A549 (cell line): Measurements from ENCODE around the gene TAS2R60. TPM values are rescaled to one million over a fixed set of nuclear protein-coding genes. Genes with fewer than 3 reads are reported as not detected.
"Not testable (repeated sequence)": the region's sequence is repeated elsewhere in the genome, so short reads cannot be mapped to it uniquely, and the experiment has no call there.

Experiments used
- ATAC-seq, 2 experiments: fragments of 200-7000 bp in 1 of 2; fragments of >200 bp in 1 of 2; cut with Nextera tagmentation in 1 of 2; cut with Tn5 transposase in 1 of 2; 3 replicates each; pipeline versions ENCODE4 v1.8.0 to v1.9.1; 2018 to 2020; ENCODE audit warnings: mild to moderate bottlenecking in 1 of 2, moderate library complexity in 1 of 2
- CTCF ChIA-PET: fragments of 300-600 bp; sonication (Branson Sonifier 250); formaldehyde crosslinking; extraction: SDS; loops from one replicate; lab custom pipeline; 2021; ENCODE audit warnings: antibody characterized with exemption, inconsistent platforms; lab: Yijun Ruan, JAX
- POLR2A ChIA-PET: fragments of 350-600 bp; formaldehyde crosslinking; extraction: SDS; loops from one replicate; lab custom pipeline; 2021; ENCODE audit warnings: antibody characterized with exemption, inconsistent platforms; lab: Yijun Ruan, JAX
- DNase-seq, 2 experiments: peaks; one replicate each; pipeline versions ENCODE4 v3.0.0 to v3.0.0-alpha.2; 2011 to 2016; ENCODE audit warnings: low read depth in 1 of 2, low spot score in 1 of 2
- FAIRE-seq: peaks from 2 replicates; lab custom pipeline; 2011; peaks lifted over from hg19 to GRCh38; lab: Jason Lieb, UNC
- H3K27ac ChIP-seq, 2 experiments: fragments of >200 bp; sonication (Bioruptor Twin); formaldehyde crosslinking; 3 replicates each; pipeline ENCODE4 v1.5.1; 2016 to 2017
- H3K4me1 ChIP-seq: fragments of >200 bp; sonication (Bioruptor Twin); formaldehyde crosslinking; 3 replicates; pipeline ENCODE4 v1.6.1; 2016
- H3K4me2 ChIP-seq: fragments of >200 bp; sonication (Bioruptor Twin); formaldehyde crosslinking; 3 replicates; pipeline ENCODE4 v1.6.1; 2016
- H3K4me3 ChIP-seq: fragments of >200 bp; sonication (Bioruptor Twin); formaldehyde crosslinking; 3 replicates; pipeline ENCODE4 v1.5.1; 2016
- H3K9me3 ChIP-seq: fragments of >200 bp; sonication (Bioruptor Twin); formaldehyde crosslinking; 3 replicates; pipeline ENCODE4 v1.6.1; 2016
- ATOH8 ChIP-seq: fragments of 250-450 bp; sonication (Bioruptor Pico); IDR thresholded peaks from 2 replicates; pipeline ENCODE4 v1.5.0; 2020; ENCODE audit warnings: low read depth, mild to moderate bottlenecking, moderate library complexity
- CEBPB ChIP-seq, 2 experiments: fragments of >200 bp in 1 of 2; sonication (Bioruptor Twin) in 1 of 2; formaldehyde crosslinking in 1 of 2; IDR thresholded peaks; 2 replicates each; pipeline ENCODE4 v1.6.1; 2012 to 2016
- E2F6 ChIP-seq: IDR thresholded peaks from 2 replicates; pipeline ENCODE4 v1.6.1; 2012; ENCODE audit warnings: low read depth, borderline replicate concordance
- FOSB ChIP-seq: fragments of 250-450 bp; sonication (Bioruptor Pico); IDR thresholded peaks from 2 replicates; pipeline ENCODE4 v1.5.0; 2020; ENCODE audit warnings: mild to moderate bottlenecking, moderate library complexity
- HES2 ChIP-seq: fragments of >200 bp; sonication (Bioruptor Twin); formaldehyde crosslinking; IDR thresholded peaks from 2 replicates; pipeline ENCODE4 v1.6.1; 2016
- HOXB5 ChIP-seq: fragments of 250-450 bp; sonication (Bioruptor Pico); IDR thresholded peaks from 2 replicates; pipeline ENCODE4 v1.5.0; 2020; ENCODE audit warnings: mild to moderate bottlenecking, moderate library complexity
- JUNB ChIP-seq: fragments of >200 bp; sonication (Bioruptor Twin); formaldehyde crosslinking; IDR thresholded peaks from 2 replicates; pipeline ENCODE4 v1.6.1; 2016
- MAFK ChIP-seq: fragments of 450-650 bp; IDR thresholded peaks from 2 replicates; pipeline ENCODE4 v1.6.1; 2014; ENCODE audit not compliant: partially characterized antibody
- MYC ChIP-seq: IDR thresholded peaks from 2 replicates; pipeline ENCODE4 v1.6.1; 2012; ENCODE audit warnings: mild to moderate bottlenecking, inconsistent platforms, low read length, improper control_type of control experiment, borderline replicate concordance
- SREBF2 ChIP-seq: fragments of 450-650 bp; IDR thresholded peaks from 2 replicates; pipeline ENCODE4 v1.6.1; 2014; ENCODE audit warnings: mild to moderate bottlenecking, moderate library complexity
- USF2 ChIP-seq: fragments of 450-650 bp; IDR thresholded peaks from 2 replicates; pipeline ENCODE4 v1.6.1; 2014; ENCODE audit warnings: antibody characterized with exemption
- ZC3H11A ChIP-seq: fragments of 450-650 bp; IDR thresholded peaks from 2 replicates; pipeline ENCODE4 v1.6.1; 2014; ENCODE audit warnings: antibody characterized with exemption, mild to moderate bottlenecking
- ZFP36 ChIP-seq: fragments of 450-650 bp; IDR thresholded peaks from 2 replicates; pipeline ENCODE4 v1.6.1; 2014; ENCODE audit warnings: borderline replicate concordance; ENCODE audit not compliant: partially characterized antibody
- WGBS: methylation state at CpG from one replicate; pipeline ENCODE4 v1.1.6; 2017; ENCODE audit errors: missing lambda C conversion rate; 5-methylcytosine and 5-hydroxymethylcytosine counted together
- polyA plus RNA-seq, 4 experiments: library from polyadenylated mRNA; depleted of rRNA in 3 of 4; stranded (reverse); fragments of >200 nt; fragmentation: RNase III in 1 of 4; extraction: RNeasy Plus Mini Kit Qiagen cat#74134 plus additional on column Dnase treatment in 1 of 4; gene quantifications; 2 replicates in 3 of 4; 3 replicates in 1 of 4; pipeline ENCODE4 v1.2.3, GENCODE V29; 2011 to 2017

Gene TAS2R60
- polyA plus RNA-seq, 2 of the 4 experiments (the other 2 are of a cell fraction) = not detected

DNA sequence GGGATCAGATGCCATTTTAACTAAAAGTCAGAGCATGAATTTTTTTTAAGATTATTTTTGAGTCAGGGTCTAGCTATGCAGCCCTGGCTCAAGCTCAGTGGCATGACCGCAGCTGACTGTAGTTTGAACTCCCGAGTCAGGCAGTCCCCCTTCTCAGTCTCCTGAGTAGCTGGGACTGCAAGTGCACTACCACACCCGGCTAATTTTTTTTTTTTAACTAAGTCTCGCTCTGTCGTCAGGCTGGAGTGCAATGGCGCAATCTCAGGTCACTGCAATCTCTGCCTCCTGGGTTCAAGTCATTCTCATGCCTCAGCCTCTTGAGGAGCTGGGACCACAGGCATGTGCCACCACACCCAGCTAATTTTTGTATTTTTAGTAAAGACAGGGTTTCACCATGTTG is 42.2 kb downstream of the TAS2R60 start:
- WGBS = 59% methylated on average over 6 of the region's 6 CpGs
- Histone ChIP-seq H3K4me2 (no peak overlapping the region), H3K9me3 (no peaks in the 10 kb centered on the region), H3K27ac (no peak overlapping the region), H3K4me1 (no peaks in the 10 kb centered on the region), H3K4me3 (no peak overlapping the region)
- ATAC-seq (no peak), DNase-seq (no peak), FAIRE-seq (no peak)
- TF ChIP-seq ATOH8 (CRISPR knock-in tag) = no peak
- no peak for TF ChIP-seq SREBF2
- no peak for TF ChIP-seq HOXB5
- no peak for TF ChIP-seq CEBPB (IDR thresholded peaks at IDR 0.05)
- TF ChIP-seq ZC3H11A = no peak
- no peak for TF ChIP-seq FOSB (CRISPR knock-in tag)
- TF ChIP-seq MYC = no peak
- TF ChIP-seq E2F6 = no peak
- no peak for TF ChIP-seq ZFP36
- no peak for TF ChIP-seq JUNB
- ChIA-PET CTCF (interaction anchor here (0.7 to 1.3 kb wide), 3 partner anchors 11 to 245 kb away, joined by 3 read pairs; no protein-coding TSS in a partner anchor), POLR2A (no interaction called here)

DNA sequence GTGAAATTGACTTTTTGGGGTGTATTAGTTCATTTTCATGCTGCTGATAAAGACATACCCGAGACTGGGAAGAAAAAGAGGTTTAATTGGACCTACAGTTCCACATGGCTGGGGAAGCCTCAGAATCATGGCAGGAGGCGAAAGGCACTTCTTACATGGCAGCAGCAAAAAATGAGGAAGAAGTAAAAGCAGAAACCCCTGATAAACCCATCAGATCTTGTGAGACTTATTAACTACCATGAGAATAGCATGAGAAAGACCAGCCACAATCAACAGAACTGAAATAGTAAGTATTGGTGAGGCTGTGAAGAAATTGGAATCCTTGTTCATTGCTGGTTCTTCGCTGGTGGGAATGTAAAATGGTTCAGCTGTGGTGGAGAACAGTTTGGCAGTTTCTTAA is 43.0 kb downstream of the TAS2R60 start:
- H3K27ac ChIP-seq, POLR2A ChIA-PET, H3K4me3 ChIP-seq, ATAC-seq, FAIRE-seq, H3K4me2 ChIP-seq, H3K9me3 ChIP-seq, H3K4me1 ChIP-seq, DNase-seq: not testable (repeated sequence)
- WGBS = 57% methylated on average over 3 of the region's 3 CpGs
- CTCF ChIA-PET = interaction anchor here (1.1 to 1.3 kb wide), 2 partner anchors 11 to 246 kb away, joined by 3 read pairs; no protein-coding TSS in a partner anchor

DNA sequence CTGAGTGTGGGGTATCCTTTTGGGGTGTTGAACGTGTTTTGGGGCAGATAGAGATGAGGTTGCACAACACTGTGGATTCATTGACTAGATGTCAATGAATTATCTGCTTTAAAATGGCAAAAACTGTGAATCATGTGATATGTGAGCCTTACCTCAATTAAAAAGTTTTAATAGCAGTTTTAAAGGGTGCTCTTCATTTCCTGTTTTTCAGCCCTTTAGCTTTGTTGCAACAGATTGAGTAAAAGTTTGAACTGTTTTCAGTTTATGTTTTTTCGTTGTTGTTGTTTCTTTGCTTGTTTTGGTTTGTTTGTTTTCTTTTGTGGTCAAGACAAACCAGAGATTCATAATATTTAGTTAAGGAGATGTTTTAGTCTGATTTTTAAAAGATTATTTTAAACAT is 43.8 kb downstream of the TAS2R60 start:
- Histone ChIP-seq H3K4me3 (no peak overlapping the region), H3K27ac (no peak overlapping the region), H3K4me1 (peaks cover 7% of the 10 kb centered on the region; the same call in 1 of the 3 replicates), H3K4me2 (no peak overlapping the region), H3K9me3 (no peaks in the 10 kb centered on the region)
- ATAC-seq = no peak
- POLR2A ChIA-PET = no interaction called here
- WGBS = 25% methylated on average over 2 of the region's 2 CpGs
- no peak for TF ChIP-seq HES2
- TF ChIP-seq FOSB (CRISPR knock-in tag) = no peak
- TF ChIP-seq USF2 = no peak
- DNase-seq = no peak
- CTCF ChIA-PET = interaction anchor here (1.5 to 1.9 kb wide), 2 partner anchors 70 to 246 kb away, joined by 4 to 5 read pairs; no protein-coding TSS in a partner anchor
- FAIRE-seq = no peak

GRCh38 chr7:143487566-143487965 is 44.3 kb downstream of the TAS2R60 start:
- POLR2A ChIA-PET = no interaction called here
- FAIRE-seq = no peak
- WGBS = 49% methylated on average over 5 of the region's 5 CpGs
- peaks cover 10% of the 10 kb centered on the region; the same call in 1 of the 3 replicates for H3K4me1 ChIP-seq
- H3K4me2 ChIP-seq = no peak overlapping the region
- no peak for DNase-seq
- no peak overlapping the region for H3K27ac ChIP-seq
- CTCF ChIA-PET = interaction anchor here (1.5 to 1.9 kb wide), 2 partner anchors 70 to 247 kb away, joined by 4 to 5 read pairs; no protein-coding TSS in a partner anchor
- ATAC-seq = no peak
- H3K4me3 ChIP-seq = no peak overlapping the region
- TF ChIP-seq MAFK = peak; percentile 15
- no peak for TF ChIP-seq ZFP36
- H3K9me3 ChIP-seq = no peaks in the 10 kb centered on the region
